GM12865 (cell line): ENCODE measurements around the gene GPR152.

Experiments
- DNase-seq: peaks from one replicate; pipeline ENCODE4 v3.0.0; 2010; ENCODE audit warnings: low read depth
- H3K4me3 ChIP-seq: 2 replicates; pipeline ENCODE4 v1.5.1; 2011; ENCODE audit warnings: mild to moderate bottlenecking, low read depth, low read length, control low read depth
- TF ChIP-seq, protein P1 (sequence below): IDR thresholded peaks from 2 replicates; pipeline ENCODE4 v1.5.1; 2011; ENCODE audit warnings: low read length, control low read depth, low read depth, inconsistent platforms; ENCODE audit not compliant: insufficient read depth; ENCODE audit errors: missing control alignments

The GPR152 gene, protein sequence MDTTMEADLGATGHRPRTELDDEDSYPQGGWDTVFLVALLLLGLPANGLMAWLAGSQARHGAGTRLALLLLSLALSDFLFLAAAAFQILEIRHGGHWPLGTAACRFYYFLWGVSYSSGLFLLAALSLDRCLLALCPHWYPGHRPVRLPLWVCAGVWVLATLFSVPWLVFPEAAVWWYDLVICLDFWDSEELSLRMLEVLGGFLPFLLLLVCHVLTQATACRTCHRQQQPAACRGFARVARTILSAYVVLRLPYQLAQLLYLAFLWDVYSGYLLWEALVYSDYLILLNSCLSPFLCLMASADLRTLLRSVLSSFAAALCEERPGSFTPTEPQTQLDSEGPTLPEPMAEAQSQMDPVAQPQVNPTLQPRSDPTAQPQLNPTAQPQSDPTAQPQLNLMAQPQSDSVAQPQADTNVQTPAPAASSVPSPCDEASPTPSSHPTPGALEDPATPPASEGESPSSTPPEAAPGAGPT

DNA sequence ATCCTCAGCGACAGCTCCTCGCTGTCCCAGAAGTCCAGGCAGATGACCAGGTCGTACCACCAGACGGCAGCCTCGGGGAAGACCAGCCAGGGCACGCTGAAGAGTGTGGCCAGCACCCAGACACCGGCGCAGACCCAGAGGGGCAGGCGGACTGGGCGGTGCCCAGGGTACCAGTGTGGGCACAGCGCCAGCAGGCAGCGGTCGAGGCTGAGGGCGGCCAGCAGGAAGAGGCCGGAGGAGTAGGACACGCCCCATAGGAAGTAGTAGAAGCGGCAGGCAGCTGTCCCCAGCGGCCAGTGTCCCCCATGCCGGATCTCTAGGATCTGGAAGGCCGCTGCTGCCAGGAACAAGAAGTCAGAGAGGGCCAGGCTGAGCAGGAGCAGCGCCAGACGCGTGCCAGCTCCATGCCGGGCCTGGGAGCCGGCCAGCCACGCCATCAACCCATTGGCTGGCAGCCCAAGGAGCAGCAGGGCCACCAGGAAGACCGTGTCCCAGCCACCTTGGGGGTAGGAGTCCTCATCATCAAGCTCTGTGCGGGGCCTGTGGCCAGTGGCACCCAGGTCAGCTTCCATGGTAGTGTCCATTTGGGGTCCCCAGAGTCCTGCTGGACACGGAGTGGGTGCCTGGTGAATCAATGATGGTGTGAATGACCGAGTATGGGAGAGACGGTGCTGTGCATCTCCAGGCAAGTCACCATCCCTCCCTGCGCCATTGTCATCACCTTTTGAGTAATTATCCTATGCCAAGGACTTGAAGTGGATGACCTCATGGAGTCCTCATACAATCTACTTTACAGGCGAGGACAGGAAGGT, at the start of gene GPR152:
Gene GPR152, minus strand, starts transcription at position 589 of the 812 bp plus-strand sequence. Its CDS starts 5 bp downstream, at position 584.
- TF ChIP-seq, protein P1, sequence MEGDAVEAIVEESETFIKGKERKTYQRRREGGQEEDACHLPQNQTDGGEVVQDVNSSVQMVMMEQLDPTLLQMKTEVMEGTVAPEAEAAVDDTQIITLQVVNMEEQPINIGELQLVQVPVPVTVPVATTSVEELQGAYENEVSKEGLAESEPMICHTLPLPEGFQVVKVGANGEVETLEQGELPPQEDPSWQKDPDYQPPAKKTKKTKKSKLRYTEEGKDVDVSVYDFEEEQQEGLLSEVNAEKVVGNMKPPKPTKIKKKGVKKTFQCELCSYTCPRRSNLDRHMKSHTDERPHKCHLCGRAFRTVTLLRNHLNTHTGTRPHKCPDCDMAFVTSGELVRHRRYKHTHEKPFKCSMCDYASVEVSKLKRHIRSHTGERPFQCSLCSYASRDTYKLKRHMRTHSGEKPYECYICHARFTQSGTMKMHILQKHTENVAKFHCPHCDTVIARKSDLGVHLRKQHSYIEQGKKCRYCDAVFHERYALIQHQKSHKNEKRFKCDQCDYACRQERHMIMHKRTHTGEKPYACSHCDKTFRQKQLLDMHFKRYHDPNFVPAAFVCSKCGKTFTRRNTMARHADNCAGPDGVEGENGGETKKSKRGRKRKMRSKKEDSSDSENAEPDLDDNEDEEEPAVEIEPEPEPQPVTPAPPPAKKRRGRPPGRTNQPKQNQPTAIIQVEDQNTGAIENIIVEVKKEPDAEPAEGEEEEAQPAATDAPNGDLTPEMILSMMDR: no peak
- DNase-seq: no peak
- H3K4me3 ChIP-seq: no peak within 1 kb of the TSS

DNA sequence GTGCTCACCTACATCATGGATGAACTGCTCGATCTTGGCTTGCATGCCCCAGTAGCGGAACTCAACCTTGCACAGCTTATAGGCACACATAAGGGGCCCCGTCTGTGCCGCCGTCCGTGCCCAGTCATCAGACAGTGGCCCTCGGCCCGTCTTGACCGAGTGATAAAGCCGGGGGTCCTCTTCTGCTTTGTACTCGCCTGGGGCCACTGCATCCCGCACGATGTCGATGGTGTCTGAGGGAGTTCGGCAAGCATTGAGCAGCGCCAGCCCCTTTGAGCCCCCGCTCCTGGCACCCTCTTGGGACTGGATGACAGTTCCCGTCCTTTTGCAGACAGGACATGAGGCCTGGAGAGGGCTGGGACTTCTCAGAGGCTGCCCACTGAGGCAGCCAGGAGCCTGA, 49.3 kb upstream of the GPR152 start:
- no peak overlapping the region for H3K4me3 ChIP-seq
- no peak for DNase-seq
- TF ChIP-seq, protein P1: no peak

DNA sequence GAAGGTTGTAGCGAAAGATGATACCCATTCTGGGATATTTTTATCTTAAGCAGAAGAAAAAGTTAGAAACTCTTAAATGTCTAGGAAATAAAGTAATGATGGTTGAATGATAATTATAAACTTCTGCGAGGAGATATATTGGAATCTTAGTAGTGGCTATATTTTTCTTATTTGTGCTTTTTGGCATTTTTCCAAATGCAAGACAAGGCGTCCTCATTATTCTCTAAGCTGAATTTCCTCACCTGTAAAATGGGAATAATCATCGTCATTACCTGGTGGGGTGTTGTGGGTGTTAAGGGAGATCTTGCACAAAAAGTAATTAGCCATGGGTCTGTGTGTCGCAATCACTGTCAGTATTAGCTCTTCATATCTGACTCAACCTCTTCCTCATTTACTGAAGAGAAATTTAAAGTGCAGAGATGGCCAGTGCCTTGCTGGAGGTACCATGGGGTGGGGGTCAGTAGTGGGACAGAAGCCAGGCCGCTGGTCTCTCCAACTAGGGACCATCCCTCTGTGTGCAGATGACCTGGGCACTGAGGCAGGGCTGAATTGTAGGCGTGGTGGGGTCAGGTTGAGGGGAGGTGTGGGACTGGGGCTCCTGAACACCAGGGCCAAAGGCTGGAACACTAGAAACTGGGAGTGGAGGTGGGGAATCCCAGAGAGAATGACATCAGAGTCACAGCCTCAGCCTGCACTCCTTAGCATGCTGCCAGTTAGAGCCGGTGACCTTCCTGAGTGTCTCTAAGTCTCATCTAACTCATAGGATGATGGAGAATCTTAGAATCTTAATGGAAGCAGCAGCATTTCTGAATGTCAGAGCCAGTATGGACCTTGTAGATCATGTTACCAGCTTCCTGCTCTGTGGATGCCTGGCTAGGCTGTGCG, 48.5 kb upstream of the GPR152 start:
- TF ChIP-seq, protein P1: no peak
- DNase-seq: no peak
- no peak overlapping the region for H3K4me3 ChIP-seq

DNA sequence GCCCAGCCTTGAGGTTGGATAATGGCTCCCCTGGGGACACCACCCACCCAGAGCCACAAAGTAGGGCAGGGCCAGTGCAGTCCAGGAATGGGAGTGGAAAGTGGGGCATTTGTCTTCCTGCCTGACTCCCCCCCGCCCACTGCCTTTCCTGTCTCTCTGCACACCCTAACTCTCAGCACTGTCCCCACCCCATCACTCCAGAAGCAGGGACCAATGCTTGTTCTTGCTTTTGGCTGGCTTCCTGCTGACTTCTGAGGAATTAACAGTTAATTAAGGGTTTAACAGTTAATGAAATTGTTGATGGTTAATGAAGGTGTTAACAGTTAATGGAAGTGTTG, 47.9 kb upstream of the GPR152 start:
- no peak overlapping the region for H3K4me3 ChIP-seq
- TF ChIP-seq, protein P1: no peak
- no peak for DNase-seq

DNA sequence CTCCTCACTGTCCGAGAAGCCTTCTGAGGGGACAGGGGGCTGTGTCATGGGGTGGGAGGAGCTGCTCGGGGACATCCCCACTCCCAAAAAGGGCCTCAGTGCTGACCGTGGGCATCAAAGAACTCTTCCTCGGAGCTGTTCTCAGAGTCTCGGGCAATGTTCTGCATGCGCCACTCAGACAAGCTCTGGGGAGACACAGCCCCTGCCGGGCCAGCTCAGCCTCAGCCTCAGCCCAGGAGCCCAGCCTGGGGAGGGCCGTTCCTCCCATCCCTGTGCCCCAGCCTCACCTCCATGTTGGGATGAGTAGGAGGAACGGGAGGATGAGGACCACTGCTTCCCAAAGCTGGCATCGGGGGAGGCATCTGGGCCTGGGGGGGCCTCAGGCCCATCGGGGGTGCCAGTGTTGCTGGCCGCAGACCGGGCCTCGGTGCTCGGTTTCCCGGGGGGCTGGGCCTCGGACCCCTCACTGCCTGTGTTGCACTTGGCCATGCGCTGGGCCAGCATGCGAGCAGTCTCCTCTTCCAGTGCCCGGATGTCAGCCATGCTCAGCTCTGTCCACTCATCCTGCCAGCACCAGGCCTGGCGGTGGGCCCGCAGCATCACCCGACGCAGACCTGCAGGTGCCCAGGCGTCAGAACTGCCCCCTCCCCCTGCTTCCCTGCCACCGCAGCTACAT, 47.4 kb upstream of the GPR152 start:
- H3K4me3 ChIP-seq: no peak overlapping the region
- no peak for DNase-seq
- TF ChIP-seq, protein P1: no peak

DNA sequence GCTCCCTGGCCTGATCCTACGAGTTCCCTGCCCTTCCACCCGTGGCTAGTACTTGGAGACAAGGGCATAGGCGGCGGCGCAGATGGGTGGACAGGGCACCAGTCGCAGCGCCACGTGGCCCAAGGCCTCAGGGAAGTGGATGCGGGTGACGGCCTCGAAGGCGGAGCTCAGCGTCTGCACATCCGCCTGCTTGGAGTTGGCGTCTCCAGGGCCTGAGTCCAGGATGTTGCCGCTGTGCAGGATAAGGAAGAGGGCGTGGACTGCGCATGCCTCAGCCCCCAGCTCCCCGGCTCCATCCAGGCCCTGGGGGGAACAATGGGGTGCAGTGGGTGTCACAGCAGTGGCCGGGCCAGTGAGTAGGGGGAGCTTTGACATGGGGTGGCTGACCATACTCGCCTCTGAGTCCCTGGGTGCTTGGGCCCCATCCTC, 46.0 kb upstream of the GPR152 start:
- no peak overlapping the region for H3K4me3 ChIP-seq
- no peak for DNase-seq
- TF ChIP-seq, protein P1: no peak
